NB4 (cell line): Measurements from ENCODE around the gene ZFHX3.

ENCODE experiments used
- CTCF ChIP-seq: IDR thresholded peaks from one replicate; pipeline ENCODE4 v1.5.1; 2012; ENCODE audit warnings: low read depth, low read length
- POLR2A ChIP-seq: IDR thresholded peaks from 2 replicates; pipeline ENCODE4 v1.6.1; 2011; ENCODE audit warnings: mild to moderate bottlenecking; ENCODE audit not compliant: insufficient read length; ENCODE audit errors: extremely low read depth

GRCh38 chr16:72923757-72924156, 124.2 kb downstream of the ZFHX3 start:
- TF ChIP-seq CTCF (no peak), POLR2A (no peak)
